Measurements from ENCODE around the gene MPIG6B. TPM values are rescaled to one million over a fixed set of nuclear protein-coding genes. Genes with fewer than 3 reads are reported as not detected.

Gene MPIG6B, protein sequence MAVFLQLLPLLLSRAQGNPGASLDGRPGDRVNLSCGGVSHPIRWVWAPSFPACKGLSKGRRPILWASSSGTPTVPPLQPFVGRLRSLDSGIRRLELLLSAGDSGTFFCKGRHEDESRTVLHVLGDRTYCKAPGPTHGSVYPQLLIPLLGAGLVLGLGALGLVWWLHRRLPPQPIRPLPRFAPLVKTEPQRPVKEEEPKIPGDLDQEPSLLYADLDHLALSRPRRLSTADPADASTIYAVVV
- polyA plus RNA-seq, result not detected in 2 replicates

DNA sequence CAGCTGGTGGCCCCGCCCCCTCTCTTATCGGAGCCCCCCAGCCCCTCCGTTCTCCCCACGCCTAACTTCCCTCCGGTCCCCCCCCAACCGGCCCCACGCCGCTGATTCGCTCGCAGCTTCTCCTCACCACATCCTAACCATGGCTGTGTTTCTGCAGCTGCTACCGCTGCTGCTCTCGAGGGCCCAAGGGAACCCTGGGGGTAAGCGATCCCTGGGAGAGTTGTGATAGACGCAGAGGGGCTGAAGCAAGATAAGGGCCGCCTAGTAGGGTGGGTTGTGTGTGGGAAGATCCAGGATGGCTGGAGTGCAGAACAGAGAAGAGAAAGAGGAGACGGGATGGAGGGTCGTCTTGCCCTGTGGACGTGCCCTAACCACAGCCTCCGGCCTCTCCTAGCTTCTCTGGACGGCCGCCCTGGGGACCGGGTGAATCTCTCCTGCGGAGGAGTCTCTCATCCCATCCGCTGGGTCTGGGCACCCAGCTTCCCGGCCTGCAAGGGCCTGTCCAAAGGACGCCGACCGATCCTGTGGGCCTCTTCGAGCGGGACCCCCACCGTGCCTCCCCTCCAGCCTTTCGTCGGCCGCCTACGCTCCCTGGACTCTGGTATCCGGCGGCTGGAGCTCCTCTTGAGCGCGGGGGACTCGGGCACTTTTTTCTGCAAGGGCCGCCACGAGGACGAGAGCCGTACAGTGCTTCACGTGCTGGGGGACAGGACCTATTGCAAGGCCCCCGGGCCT is at the start of gene MPIG6B:
Gene MPIG6B, plus strand, starts transcription at position 129 of the 735 bp plus-strand sequence. Its CDS starts 11 bp downstream, at position 140.

DNA sequence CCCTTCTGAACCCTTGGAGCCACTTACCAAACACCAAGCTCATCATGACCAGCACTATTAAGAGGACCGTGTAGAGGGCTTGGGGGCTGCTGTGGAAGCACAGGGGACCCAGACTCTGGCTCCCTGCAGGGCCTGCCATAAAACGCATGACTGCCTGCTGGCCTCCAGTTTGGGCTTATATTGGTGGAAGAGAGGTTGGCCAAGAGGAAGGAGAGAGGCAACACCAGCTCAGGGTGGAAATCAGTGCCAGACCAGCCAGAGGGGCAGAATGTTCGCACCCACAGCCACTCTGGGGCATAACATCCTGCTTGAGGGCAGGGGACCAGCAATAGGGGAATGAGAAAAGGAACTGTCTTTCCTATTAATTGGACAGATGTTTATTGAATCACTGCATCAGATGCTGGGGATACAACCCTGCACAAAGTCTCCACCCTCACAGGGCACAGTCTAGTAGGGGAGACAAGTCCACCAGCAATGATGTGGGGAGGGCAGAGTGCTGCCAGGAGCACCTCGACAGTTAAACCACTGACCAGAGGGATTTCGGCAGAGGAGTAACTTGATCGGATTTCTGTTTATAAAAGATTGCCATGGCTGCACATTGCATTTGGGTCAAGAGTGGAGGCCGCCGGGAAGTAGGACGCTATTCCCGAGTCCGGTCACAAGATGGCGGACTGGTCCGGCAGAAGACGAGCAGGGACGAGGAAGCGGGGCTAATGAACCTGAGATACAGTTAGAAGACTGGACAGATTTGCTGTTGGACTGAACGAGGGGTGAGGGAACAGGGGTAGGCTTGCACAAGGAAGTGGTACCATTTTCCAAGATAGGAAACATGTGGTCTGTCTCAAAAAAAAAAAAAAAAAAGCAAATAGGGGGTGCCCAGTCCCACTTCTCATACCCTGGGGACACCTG is 42.7 kb upstream of the MPIG6B start, which contains the start of gene LY6G5C:
Gene LY6G5C, minus strand, starts transcription at position 842 of the 909 bp plus-strand sequence. Its CDS starts 694 bp downstream, at position 148.

DNA sequence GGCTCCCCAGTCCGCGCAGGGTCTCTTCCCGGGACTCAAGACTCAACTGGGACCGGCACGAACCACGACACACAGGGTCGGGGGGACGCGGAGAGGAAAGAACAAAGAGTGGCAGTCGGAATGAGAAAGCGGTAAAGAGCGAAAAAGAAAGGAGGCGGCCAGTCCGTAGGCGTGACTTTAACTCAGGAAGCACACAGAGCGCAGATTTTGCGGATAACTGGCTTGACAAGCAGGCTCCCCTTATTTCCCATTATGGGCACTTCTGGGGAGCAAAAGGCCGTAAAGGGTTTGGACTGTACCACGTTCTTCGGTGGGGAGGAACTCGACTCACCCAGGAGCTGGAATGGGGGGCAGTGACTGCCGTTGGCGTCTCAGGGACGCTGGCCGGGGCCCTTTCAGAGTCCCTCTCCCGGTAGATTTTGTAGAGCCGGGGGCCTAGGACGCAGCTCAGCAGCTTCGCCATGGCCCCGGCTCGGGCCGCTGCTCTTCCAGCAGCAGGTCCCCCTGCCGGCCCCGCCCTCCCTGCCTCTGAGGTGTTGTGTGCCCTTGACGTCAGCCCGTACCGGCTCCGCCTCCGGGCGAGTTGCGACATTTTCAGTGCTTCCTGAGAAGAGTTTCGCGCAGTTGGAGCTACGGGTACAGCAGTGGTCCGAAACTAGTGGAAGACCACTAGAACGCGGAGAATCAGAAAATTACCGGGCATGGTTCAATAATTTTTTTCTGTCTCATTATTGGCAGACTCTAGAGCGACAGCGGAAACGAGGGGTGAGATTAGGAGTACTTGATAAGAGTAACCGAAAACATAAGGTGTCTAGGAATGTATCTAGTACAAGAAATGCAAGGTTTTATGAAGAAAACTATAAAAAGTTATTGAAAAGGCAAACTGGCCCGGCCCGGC is 20.1 kb upstream of the MPIG6B start, which contains the start of gene ABHD16A:
Gene ABHD16A, minus strand, starts transcription at position 506 of the 898 bp plus-strand sequence. Its CDS starts 43 bp downstream, at position 463.

DNA sequence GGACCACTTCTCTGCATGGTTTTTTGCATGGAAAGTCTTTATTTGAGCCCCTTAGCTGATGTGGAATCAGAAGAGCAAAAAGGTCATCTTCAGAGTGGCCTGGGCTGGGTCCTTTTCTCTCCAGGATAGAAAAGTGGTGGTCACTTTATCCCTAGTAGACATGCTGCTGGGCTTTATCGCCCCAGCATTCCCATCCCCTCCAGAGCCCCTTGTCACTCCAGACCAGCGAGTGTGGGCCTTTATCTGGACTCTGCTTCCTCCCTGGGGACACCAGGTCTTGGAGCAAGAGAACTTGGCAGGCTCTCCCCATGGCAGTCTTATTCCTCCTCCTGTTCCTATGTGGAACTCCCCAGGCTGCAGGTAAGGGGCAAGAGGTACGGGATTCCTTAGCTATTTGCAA is 16.6 kb upstream of the MPIG6B start, which contains the start of gene LY6G6F:
Gene LY6G6F, plus strand, starts transcription at position 268 of the 400 bp plus-strand sequence. Its CDS starts 41 bp downstream, at position 309.

DNA sequence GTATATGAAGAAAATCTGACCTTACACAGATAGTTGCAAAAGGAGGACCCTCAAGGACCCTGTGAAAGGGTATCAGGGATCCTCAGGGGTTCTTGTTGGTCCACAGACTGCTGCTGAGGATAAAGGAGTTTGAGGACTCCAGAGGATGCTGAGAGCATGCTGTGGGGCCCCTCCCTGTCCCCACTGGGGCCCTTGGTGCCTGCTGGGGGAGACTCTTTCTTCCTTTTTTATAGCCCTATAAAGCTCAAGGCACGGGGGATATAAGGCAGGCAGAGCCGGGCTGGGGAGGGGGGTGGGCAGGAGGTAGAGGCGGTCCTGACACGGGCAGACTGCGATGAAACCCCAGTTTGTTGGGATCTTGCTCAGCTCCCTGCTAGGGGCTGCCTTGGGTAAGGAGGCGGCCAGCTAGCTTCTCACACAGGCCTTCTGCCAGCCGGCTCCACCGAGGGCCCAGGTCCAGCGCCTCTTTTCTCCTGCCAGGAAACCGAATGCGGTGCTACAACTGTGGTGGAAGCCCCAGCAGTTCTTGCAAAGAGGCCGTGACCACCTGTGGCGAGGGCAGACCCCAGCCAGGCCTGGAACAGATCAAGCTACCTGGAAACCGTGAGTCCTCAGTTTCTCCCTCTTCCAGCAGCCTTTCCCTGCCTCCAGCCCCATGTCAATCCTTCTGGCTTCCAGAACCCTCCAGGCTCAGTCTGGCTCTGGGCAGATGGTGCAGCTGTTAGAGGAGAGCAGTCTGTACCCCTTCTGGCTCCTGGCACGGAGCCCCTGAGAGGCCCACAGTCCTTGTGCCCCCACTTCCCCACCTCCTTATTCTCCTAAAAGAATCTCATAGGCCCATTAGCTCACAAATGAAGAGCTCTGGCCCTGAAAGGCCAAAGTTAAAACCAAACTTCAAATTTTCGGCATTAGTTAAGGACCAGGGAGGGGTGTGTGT is 7.9 kb upstream of the MPIG6B start, which contains the start of gene LY6G6D:
Gene LY6G6D, plus strand, starts transcription at position 327 of the 937 bp plus-strand sequence. Its CDS starts 8 bp downstream, at position 335.

DNA sequence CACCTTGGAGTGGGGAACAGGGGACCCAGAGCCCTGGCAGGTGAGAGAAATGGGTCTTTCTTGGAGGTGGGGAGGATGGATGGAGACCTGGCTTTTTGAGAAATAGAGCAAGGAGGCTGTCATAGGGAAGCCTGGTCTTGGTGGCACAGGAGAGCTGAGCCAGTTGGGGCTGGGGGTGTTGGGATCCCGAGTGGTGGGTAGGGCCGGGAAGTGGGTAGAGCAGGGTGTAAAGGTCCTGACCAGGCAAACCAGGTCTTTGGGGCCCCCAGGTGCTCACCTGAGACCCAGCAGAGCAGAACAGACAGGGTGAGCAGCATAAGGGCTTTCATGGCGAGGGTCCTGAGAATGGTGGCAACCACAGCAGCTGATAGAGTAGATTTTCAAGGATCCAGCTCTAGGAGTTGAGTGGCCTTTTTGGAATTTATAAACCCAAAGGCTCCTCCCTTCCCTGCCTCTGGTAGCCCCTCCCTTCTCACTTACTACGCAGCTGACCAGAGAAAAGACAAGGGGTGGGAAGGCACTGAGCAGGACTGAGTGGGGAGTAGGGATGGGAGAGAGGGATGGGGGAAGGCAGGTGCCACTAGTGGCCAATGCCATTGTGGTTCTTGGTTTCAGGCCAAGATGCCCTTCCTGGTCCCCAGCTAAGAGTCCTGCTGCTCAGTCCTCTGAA is 1.7 kb upstream of the MPIG6B start, which contains the start of gene LY6G6C:
Gene LY6G6C, minus strand, starts transcription at position 396 of the 670 bp plus-strand sequence. Its CDS starts 67 bp downstream, at position 329.

DNA sequence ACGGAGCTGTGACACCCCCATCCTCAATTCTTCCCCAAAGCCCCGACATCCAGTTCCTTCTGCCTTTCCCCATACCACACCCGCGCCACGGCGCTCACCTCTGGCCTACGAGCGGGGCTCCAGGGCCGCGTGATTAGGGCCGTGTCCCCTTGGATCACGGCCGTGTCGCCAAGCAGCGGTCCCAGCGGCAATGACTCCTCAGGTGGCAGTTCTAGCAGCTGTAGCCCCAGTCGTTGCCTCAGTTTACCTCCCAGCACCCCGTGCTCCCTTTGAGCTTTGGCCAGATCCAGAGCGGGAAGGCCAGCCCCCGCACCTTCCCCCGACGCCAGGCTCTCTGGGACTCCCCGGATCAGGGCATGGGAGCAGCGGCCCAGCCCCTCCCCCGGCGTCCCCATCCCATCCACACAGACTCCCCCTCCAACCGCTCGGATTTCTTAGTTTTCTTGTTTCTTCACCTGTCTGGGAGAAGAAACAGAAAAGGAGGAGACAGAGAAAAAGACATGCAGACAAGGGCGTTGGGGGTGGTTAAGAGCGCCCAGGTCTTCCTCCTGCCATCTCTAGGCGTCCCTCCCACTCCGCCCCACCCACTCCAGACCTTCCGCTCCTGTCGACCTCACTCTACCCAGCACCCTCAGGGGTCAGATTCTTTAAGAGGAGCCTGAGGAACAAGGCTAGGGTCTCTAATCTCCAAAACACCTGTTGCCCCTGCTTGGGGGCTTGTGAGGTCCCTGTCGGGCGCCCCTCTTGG is 5.8 kb downstream of the MPIG6B start, which contains the start of gene DDAH2:
Gene DDAH2, minus strand, starts transcription at position 533 of the 748 bp plus-strand sequence. Its CDS starts 138 bp downstream, at position 395.

DNA sequence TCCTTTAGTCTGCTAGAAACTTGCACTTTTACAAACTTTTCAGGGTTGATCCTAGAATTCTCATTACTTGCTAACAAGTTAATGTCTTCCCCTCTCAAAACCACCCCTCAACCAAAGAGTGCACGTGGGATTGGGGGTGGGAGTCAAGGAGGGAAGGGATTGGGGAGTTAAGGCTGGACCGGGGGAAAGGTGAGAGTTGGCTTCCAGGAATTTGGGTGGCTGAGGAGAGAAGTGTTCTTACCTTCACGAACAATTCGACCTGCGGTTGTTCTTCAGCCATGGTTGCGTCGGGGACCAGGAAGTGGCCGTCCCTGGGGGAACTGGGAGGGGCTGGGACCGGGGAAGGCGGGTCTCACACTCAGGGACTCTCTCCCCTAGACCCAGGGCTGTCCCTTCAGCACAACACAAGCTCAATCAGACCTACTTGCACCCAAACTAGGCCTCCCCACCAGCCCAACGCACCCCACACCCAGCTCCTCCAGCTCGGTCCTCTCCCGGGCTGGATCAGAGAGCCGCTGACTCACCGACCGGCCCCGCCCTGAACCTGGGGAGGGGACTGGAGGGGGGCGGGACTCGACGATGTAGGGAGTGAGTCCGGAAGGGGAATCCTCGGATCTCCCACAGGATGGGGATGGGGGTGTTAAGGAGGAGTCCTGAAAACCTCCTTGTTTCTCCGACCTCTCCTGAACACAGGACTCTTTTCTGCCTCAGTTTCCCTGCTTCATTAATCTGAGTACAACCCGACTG is 13.0 kb downstream of the MPIG6B start, which contains the start of gene CLIC1:
Gene CLIC1, minus strand, starts transcription at position 510 of the 747 bp plus-strand sequence. Its CDS starts 230 bp downstream, at position 280.

DNA sequence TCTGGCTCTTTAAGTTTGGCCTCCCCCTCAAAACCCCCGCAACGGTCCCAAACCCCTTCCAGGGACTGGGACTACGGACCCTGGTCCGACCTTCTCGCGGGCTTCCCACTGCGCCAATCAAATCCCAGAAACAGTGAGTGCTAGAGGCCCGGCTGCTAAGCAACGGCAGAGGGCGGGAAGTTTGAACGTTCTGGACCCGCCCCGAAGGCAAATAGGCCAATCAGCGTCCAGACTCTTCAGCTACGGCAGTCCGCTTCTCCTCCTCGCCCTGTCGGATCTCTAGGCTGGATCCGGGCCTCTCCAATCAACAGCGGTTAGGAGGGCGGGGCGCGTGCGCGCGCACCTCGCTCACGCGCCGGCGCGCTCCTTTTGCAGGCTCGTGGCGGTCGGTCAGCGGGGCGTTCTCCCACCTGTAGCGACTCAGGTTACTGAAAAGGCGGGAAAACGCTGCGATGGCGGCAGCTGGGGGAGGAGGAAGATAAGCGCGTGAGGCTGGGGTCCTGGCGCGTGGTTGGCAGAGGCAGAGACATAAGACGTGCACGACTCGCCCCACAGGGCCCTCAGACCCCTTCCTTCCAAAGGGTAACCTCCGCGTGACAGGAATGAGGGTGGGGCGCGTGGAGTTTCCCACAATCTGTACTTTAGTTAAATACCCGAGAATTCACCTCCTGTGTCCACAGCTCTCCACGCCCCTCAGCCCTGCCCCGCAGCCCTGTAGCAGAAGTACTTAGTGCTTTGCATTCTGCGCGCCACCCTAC is 16.6 kb downstream of the MPIG6B start, which contains the start of gene MSH5:
Gene MSH5, plus strand, starts transcription at position 367 of the 758 bp plus-strand sequence. CDS start 462 bp downstream, outside the sequence.

DNA sequence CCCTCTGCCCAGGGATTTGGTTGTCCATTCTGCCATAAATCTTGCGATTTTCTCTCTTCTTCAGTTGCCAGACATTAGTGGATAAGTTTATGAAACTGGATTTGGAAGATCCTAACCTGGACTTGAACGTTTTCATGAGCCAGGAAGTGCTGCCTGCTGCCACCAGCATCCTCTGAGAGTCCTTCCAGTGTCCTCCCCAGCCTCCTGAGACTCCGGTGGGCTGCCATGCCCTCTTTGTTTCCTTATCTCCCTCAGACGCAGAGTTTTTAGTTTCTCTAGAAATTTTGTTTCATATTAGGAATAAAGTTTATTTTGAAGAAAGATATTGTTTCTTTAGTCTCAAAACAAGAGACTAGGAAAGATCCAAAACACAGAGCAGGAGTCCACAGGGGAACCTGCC is 39.2 kb downstream of the MPIG6B start, which contains the start of gene SAPCD1:
Gene SAPCD1, plus strand, starts transcription at position 301 of the 400 bp plus-strand sequence. CDS start 399 bp downstream, outside the sequence.

Other genes starting within 250 kb of the MPIG6B start
- gene MICB, start 225.2 kb upstream of the MPIG6B start, polyA plus RNA-seq, result not detected in 2 replicates
- gene MCCD1, start 194.4 kb upstream of the MPIG6B start, polyA plus RNA-seq, result not detected in 2 replicates
- gene DDX39B, start 181.4 kb upstream of the MPIG6B start, polyA plus RNA-seq, result 76.0 and 88.5 TPM in 2 replicates
- gene ATP6V1G2, start 176.8 kb upstream of the MPIG6B start, polyA plus RNA-seq, result 154 and 211 TPM in 2 replicates
- 0.62 and 0.75 TPM in 2 replicates for gene NFKBIL1, start 175.8 kb upstream of the MPIG6B start, polyA plus RNA-seq
- not detected in 2 replicates for gene LTA, start 151.1 kb upstream of the MPIG6B start, polyA plus RNA-seq
- not detected in 2 replicates for gene TNF, start 147.8 kb upstream of the MPIG6B start, polyA plus RNA-seq
- not detected in 2 replicates for gene LTB, start 140.9 kb upstream of the MPIG6B start, polyA plus RNA-seq
- gene LST1, start 137.1 kb upstream of the MPIG6B start, polyA plus RNA-seq, result not detected in 2 replicates
- gene NCR3, start 130.4 kb upstream of the MPIG6B start, polyA plus RNA-seq, result not detected in 2 replicates
- 2.7 TPM in 1 of 2 replicates, not detected in the other for gene AIF1, start 108.1 kb upstream of the MPIG6B start, polyA plus RNA-seq
- gene PRRC2A, start 102.7 kb upstream of the MPIG6B start, polyA plus RNA-seq, result 3.7 and 3.8 TPM in 2 replicates
- gene BAG6, start 70.7 kb upstream of the MPIG6B start, polyA plus RNA-seq, result 16.0 and 30.8 TPM in 2 replicates
- 1.8 and 2.4 TPM in 2 replicates for gene APOM, start 67.5 kb upstream of the MPIG6B start, polyA plus RNA-seq
- gene C6orf47, start 62.6 kb upstream of the MPIG6B start, polyA plus RNA-seq, result 0.39 and 1.3 TPM in 2 replicates
- 3.1 and 4.2 TPM in 2 replicates for gene GPANK1, start 58.4 kb upstream of the MPIG6B start, polyA plus RNA-seq
- gene CSNK2B, start 57.3 kb upstream of the MPIG6B start, polyA plus RNA-seq, result 299 and 301 TPM in 2 replicates
- gene LY6G5B, start 53.4 kb upstream of the MPIG6B start, polyA plus RNA-seq, result 0.24 and 1.8 TPM in 2 replicates
- gene LY6G5C, start 42.3 kb upstream of the MPIG6B start, polyA plus RNA-seq, result 0.29 and 2.4 TPM in 2 replicates
- gene ABHD16A, start 20.0 kb upstream of the MPIG6B start, polyA plus RNA-seq, result 67.3 and 71.0 TPM in 2 replicates
- not detected in 2 replicates for gene LY6G6F, start 16.5 kb upstream of the MPIG6B start, polyA plus RNA-seq
- gene LY6G6D, start 8.0 kb upstream of the MPIG6B start, polyA plus RNA-seq, result not detected in 2 replicates
- not detected in 2 replicates for gene LY6G6C, start 1.6 kb upstream of the MPIG6B start, polyA plus RNA-seq
- gene DDAH2, start 5.9 kb downstream of the MPIG6B start, polyA plus RNA-seq, result 2.6 and 7.7 TPM in 2 replicates
- gene CLIC1, start 13.2 kb downstream of the MPIG6B start, polyA plus RNA-seq, result 1.2 and 1.3 TPM in 2 replicates
- gene MSH5, start 16.6 kb downstream of the MPIG6B start, polyA plus RNA-seq, result not detected in 2 replicates
- not detected in 2 replicates for gene SAPCD1, start 39.3 kb downstream of the MPIG6B start, polyA plus RNA-seq
- gene VWA7, start 54.0 kb downstream of the MPIG6B start, polyA plus RNA-seq, result 3.1 TPM in 1 of 2 replicates, not detected in the other
- 5.9 and 6.1 TPM in 2 replicates for gene VARS1, start 72.4 kb downstream of the MPIG6B start, polyA plus RNA-seq
- gene LSM2, start 83.6 kb downstream of the MPIG6B start, polyA plus RNA-seq, result 26.3 and 31.0 TPM in 2 replicates
- 0.76 and 1.6 TPM in 2 replicates for gene HSPA1L, start 91.9 kb downstream of the MPIG6B start, polyA plus RNA-seq
- 3.4 and 5.1 TPM in 2 replicates for gene HSPA1A, start 92.2 kb downstream of the MPIG6B start, polyA plus RNA-seq
- gene HSPA1B, start 104.4 kb downstream of the MPIG6B start, polyA plus RNA-seq, result 0.20 and 1.7 TPM in 2 replicates
- gene NEU1, start 139.4 kb downstream of the MPIG6B start, polyA plus RNA-seq, result 15.2 and 16.1 TPM in 2 replicates
- not detected in 2 replicates for gene SLC44A4, start 155.6 kb downstream of the MPIG6B start, polyA plus RNA-seq
- 5.9 and 11.4 TPM in 2 replicates for gene EHMT2, start 174.3 kb downstream of the MPIG6B start, polyA plus RNA-seq
- not detected in 2 replicates for gene ZBTB12, start 178.7 kb downstream of the MPIG6B start, polyA plus RNA-seq
- 1.2 TPM in 1 of 2 replicates, not detected in the other for gene C2, start 204.3 kb downstream of the MPIG6B start, polyA plus RNA-seq
- gene CFB, start 222.7 kb downstream of the MPIG6B start, polyA plus RNA-seq, result 0.34 TPM in 1 of 2 replicates, not detected in the other
- 18.1 and 30.7 TPM in 2 replicates for gene NELFE, start 235.6 kb downstream of the MPIG6B start, polyA plus RNA-seq
- 8.0 and 11.7 TPM in 2 replicates for gene SKIC2, start 235.8 kb downstream of the MPIG6B start, polyA plus RNA-seq
- gene DXO, start 248.8 kb downstream of the MPIG6B start, polyA plus RNA-seq, result 9.6 and 21.2 TPM in 2 replicates

All from Purkinje cell (primary cell).